HS-27A (cell line): Measurements from ENCODE around the gene PLEKHM1.

Experiments used
- DNase-seq: peaks from one replicate; pipeline ENCODE4 v3.0.0-alpha.2; 2012; ENCODE audit warnings: low read depth, missing footprints

PLEKHM1 gene

DNA sequence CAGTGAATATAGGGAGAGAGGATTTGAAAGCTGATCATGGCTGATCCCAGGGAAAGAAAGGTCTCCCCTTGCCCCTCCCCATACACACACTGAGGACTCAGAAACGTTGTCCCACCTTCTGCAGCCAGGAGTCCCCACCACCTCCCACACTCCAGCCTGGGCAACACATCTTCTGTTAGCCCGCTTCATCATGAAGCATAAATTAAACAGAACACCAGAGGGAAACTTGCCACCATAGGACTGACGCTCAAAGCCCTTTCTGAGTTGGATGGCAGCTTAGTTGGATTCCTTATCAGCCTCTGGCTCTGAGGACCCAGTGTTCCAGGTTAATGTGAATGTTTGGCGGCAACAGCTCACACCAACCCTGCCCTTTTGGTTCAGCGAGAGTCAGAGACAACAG is 91.7 kb downstream of the PLEKHM1 start:
- DNase-seq = no peak

DNA sequence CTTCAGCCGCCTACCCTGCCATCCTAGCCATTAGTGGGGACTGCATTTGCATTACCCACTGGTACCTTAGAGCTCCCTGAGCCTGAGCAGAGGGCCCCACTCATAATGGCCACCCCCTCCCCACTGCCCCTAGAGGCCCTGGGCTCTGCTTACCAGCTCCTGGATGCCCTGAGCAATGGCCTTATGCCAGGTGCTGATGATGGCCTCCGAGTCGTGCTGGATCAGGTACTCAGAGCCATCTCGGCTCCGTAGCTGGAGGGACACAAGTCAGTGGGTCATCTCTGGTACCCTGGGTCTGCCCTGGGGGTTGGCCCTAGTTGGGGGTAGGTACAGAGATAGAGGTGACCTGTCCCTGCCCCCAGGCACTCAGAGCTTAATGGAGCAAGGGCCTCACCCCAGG is 92.7 kb downstream of the PLEKHM1 start:
- DNase-seq = no peak

DNA sequence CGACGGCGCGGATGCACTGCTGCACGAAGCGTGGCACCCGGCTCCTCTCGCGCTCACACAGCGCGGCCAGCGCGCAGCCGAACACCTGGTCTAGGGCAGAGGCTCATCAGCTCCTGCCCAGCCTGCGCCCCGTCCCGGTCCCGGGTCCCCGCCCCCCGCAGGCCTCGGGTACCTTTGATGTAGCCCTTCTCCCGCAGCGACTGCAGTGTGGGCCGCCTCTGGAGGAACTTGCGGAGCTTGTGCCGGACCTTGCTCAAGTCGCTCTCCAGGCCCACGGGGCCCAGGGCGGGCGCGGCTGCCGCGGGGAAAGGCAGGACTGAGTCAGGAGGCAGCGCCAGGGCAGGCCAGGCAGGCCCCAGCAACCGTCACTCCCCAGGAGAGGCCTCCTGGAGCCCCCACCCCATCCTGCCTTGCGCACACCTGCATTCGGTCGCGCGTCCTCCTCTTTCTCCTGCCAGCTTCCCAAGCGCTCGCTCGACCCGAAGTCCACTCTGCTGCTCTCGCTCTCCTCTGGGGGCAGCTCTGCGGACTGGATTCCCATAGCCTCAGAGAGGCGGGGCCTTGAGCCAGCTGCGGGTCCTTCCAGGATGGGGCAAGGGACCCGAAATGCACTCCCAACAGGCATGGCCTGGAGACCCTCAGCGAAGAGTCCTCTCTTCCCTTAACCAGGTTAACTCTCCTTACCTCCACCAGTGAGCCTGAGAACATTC is 93.9 kb downstream of the PLEKHM1 start:
- no peak for DNase-seq

DNA sequence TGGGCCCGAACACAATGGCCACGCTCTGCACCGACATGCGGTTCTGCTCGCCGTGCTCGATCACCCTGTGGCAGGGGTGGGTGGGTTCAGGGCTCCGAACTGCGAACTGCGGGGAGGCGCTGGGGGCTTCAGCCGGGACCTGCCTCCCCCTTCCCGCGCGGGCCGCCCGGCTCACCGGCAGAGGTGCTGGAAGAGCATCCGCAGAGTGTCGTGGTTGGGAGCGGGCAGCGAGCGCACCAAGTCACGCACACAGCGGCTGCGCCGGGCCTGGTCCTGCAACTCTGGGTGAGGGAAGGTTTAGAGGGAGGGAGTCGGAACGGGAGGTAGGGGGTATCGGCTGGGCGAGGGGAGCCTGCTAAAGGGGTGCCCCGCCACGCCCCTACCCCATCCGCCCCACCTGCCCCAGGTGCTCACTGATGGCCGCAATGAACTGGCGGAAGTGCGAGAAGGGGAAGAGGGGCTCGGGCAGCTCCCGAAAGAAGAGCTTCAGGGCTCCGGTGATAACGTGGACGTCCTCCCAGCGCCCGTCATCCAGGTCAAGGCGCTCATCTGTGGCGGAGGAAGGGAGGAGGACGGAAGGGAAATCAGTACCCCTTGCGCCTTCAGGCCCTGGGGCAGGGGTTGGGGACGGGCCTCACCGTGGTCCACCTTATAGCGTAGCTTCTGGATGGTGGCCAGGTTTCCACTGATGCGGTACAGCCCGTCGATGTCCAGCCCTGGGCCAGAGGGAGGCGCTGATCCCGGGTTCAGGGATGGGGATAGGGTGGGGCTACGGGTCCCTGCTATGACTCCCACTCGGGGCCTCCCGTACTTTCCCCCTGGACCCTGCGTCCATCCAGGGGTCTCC is 94.7 kb downstream of the PLEKHM1 start:
- no peak for DNase-seq

DNA sequence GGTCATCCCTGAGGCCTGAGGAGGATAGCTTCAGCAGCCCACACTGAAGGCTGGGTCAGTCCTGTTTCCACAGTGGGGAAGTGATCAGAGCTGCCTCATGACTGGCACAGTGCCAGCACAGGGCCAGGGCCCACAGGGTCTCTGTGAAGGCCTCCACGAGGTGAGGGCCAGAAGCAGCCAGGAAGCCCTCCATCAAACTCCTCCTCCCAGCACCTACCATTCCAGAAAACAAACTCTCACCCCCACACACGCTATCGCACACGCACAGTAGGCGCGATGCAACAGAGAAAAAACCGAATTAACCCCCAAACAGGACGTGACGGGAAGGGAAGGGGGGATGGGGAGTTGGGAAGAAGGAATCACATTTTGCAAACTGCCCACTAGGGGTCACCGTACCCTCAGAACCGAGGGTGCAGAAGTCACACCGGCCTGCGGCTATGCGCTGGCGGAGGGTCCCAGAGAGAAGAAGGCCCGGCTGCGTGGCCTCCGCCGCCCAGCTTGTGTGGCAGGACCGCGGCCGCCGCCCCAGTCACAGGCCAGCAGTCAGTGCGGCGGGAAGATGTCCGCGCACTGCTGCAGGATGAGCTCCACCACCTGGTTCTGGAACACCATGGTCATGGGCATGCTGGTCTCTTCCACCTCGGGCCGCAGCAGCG is 95.5 kb downstream of the PLEKHM1 start:
- DNase-seq = no peak

DNA sequence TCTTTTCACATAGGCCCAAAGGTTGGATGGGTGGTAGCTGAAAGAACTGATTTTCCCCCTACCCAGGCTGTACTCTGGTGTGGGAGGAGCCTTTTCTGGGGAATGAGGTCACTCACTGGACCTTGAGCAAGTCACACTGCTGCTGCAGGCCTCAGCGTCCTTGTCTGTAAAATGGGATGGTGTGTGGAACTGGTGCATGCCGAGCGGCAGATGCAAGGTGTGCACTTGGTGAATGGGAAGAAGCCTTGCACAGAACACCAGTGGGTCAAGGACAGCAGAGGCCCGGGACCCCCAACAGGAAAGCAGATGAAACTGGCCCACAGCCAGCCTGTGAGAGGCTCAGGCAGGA is 96.0 kb downstream of the PLEKHM1 start:
- no peak for DNase-seq

DNA sequence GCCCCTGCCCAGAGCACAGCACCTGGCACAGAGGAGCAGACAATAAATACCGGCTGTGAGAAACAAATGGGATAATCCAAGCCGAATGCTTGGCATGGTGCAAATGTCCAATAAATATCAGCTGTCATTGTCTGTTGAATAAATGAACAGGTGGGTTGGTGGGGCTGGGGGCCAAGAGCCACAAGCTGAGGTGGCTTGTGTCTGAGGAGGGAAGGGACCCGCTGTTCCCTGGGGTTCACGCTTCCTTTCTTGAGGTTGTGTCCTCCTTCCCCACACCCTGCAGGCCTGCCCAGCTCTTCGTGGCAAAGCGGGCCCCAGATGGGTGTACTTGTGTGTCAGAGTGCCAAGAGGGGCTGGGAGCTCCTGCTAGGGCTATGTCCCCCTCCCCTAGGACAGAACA is 96.4 kb downstream of the PLEKHM1 start:
- DNase-seq = no peak

DNA sequence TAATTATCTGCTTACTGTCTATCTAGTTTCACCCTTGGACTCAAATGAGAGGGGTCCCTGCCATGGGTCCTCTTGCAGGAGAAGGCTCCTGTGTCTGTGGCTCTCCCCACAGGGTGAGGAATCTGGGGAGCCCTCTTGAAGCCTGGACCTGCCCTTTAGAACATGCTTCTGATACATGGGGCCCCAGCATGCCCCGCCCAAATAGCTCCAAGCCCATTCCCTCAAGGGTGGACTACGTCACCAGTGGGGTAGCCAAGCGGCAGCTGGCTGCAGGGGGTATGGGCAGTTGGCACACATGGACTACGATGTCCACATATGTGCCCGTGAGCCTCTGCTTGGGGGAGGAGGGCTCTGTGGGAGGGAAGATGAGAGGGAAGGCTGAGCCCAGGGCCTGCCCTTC is 97.1 kb downstream of the PLEKHM1 start:
- DNase-seq = no peak

DNA sequence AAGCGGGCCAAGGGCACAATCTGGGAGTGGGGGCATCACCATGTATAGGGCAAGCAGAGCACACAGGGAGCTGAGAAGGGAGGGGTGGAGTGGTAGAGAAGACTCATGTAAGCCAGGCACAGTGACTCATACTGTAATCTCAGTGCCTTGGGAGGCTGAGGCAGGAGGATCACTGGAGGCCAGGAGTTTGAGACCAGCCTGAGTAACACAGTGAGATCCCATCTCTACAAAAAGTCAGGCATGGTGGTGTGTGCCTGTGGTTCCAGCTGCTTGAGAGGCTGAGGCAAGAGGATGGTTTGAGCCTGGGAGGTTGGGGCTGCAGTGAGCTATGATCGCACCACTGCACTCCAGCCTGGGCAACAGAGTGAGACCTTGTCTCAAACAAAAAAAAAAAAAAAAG is 98.6 kb downstream of the PLEKHM1 start:
- no peak for DNase-seq

DNA sequence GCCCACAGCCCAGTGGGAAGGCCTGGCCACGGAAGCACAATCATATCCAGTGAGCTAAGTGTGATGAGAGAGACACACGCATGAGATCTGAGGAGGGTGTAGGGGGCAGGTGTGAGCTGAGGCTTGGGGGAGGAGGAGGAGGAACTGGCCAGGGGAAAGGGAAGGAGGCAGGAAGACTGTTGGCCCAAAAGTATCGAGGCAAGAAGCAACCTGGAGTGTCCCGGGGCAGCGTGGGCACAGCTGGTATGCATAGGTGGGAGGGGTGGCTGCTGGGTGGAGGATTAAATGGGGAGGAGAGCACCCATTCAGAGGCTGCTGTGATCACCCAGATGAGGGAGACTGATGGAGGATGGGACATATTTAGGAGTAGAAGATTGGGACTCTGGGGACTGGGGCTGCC is 99.2 kb downstream of the PLEKHM1 start:
- DNase-seq = no peak

DNA sequence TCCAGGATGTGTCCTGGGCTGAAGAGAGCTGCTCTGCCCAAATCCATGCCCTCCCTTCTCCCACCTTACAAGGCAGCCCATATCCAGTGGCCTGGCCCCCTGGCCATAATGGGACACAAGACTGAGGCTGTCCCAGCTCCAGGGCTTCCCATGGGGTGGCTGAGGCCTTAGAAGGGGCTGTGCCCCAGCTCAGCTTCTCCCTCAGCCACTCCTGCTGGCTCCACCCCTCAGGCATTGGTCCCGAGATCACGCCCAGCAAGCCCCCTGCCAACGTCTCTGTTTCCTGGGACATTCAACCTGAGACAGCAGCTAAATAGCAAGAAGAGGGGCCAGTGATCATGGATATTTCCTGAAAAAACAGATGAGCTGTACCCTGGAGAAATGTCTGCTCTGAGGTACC is 101.2 kb downstream of the PLEKHM1 start:
- DNase-seq = no peak

DNA sequence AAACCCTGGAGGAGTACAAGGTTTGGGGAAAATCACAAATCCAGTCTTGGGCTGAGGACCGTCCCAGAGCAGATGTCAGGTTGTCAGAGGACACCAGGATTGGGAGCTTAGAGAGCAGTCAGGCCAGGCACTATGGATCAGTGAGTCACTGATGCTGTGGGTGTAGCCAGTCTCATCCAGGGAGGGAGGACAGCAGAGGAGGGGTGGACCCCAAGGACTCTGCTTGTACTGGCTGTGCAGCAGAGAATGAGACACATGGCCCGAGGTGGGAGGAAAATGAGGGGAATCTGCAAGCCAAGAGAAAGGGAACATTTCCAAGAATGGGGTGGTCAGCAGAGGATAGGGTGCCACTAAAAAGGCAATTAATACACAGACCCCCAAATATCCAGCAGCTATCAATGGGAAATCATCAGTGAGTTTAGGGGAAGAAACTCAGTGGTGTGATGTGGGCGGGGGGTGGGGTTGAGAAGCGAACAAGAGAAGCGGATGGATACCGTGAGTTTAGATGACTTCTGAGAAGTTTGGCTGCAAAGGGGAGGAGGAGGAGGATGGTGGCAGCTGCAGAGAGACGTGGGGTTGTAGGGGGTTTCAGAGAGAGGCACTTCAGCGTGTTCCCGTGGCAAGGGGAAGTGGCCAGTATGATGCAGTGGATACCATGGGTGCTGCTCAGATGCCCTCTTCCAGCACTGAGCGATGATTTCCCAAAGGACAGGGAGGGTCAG is 101.8 kb downstream of the PLEKHM1 start:
- DNase-seq = no peak

DNA sequence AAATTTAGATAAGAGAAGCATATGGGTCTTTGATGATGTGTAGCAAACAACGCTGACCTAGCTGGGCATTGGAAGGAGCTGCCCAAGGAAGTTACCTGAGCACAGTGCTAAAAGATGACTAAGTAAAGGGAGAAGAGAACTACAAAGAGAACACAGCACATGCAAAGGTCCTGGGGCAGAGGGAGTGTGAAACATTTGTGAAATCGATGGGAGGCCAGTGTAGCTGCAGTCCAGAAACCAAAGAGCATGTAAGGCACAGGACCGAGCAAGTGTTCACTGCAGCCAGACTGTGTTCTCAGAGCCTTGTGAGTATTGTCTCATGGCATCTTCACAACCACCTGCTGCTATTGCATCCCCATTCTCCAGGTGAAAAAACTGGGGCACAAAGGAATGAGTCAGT is 102.8 kb downstream of the PLEKHM1 start:
- no peak for DNase-seq

DNA sequence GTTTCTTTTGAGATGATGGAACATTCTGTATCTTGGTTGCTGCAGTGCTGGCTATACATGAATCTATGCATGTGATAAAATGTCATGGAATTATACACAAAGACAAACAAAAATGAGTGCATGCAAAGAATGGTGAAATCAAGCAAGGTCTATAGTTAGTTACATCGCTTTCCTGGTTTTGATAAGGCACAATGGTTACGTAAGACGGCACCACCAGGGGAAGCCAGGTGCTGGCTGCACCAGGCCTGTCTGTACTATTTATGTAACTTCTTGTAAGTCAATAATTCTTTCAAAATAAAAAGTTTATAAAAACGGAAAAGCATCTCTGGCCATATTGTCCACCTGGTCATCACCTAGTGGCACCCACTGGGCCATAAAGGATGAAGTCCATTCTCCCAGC is 104.3 kb downstream of the PLEKHM1 start:
- DNase-seq = no peak
